ENCODE results near the gene EYA4.

GRCh38 chr6:133487174-133487573, 246.0 kb downstream of the EYA4 start:
- TF ChIP-seq SUZ12 (IDR thresholded peaks at IDR 0.05; ENCODE audit: extremely low read depth, insufficient read depth, insufficient read length) (no peak), YY1 (IDR thresholded peaks at IDR 0.05; ENCODE audit: insufficient read depth, insufficient read length) (no peak), ZNF274 (IDR thresholded peaks at IDR 0.05; ENCODE audit: low read depth, low read length) (no peak)

Measured in NT2/D1 (cell line).